GM19438 (cell line): ENCODE data around the gene WNT16.

Experiments used
- ATAC-seq: cut with Tn5 transposase; IDR thresholded peaks from one replicate; pipeline ENCODE4 v1.9.1; 2021; ENCODE audit warnings: low read depth; ENCODE audit not compliant: unreplicated experiment

The WNT16 gene

DNA sequence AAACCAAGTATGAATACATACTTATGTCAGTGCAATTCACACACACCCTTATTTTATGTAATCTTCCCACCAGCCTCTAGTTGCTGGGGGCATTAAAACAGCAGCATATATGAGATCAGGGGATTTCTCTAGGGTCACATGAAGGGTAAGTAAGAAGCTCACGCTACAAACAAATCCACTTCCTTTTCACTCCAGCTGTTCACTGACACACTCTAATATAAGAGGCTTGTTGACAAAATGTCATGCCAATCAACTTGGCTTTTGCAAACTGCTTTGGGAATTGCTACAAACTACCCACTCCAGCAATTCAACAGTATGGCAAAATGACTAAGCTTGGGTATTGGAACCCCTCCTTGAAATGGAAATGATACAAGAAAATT, 57.0 kb downstream of the WNT16 start:
- ATAC-seq, result peak; percentile 79

DNA sequence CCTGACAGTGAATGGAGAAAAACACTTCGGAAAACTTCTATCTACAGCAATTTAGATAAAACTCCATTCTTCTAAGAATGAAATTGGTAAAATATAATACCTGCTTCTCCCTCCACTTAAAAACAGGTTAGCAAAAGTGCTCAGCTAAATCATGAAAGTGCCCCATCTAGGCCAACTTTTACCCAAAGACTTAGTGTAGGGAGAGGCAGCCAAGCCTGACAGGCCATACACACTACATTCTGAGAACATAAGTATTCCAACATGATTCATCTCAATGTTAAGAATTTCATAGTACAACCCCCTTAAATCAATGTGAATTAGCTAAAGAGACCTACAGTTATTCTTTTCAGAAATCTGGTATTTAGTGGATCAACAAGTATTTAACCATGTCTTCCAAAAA, 60.1 kb downstream of the WNT16 start:
- no peak for ATAC-seq

DNA sequence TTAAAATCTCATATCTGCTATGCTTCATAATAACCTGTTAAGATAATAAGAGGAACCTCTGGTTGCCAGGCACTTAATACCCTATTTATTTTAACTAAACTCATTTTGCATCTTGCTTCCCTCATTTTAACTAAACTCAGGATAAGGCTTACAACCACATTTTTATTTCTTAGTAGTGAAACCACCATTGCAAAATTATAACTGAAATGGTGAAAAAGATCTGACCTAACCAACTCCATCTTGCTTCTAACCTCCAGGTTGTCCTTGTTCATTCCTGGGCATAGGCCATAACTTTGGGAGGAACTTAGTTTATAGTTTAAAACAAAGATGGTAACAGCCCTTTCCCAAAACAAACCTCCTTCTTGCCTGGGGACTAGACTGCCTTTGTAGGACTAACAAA, 61.3 kb downstream of the WNT16 start:
- ATAC-seq, result no peak

DNA sequence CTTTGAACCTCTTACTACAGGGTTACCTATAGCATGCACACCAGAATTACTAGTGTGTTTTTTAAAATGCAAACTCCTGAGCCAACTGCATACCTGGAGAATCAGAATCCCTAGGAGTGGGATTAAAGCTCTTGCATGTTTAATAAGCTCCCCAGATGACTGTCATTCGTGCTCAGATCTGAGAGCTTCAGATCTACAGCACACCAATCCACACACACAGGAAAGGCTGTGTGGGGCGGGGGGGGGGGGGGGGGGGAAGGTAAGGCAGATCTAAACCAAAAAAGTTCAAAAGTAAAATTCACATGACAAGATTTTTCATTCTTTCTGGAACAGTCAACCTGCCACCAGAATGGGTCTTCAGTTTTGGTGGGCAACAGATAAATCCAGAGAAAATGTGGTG, 61.8 kb downstream of the WNT16 start:
- ATAC-seq, result no peak
